Stimulated activated CD4-positive, alpha-beta T cell treated with anti-CD3 and anti-CD28 coated beads, Interleukin-2, amount 100 ng/mL, for 48 hours (primary cell): ENCODE data around the gene NRARP.
A peak's percentile ranks its signal among the peaks of the same experiment; 100 is the strongest.
"Not testable (repeated sequence)": the region's sequence is repeated elsewhere in the genome, so short reads cannot be mapped to it uniquely, and the experiment has no call there.

ENCODE experiments used
- DNase-seq, 2 donors: peaks; one replicate each; pipeline ENCODE4 v3.0.0-alpha.2; 2020

Gene NRARP

GRCh38 chr9:137302118-137302448 lies at the start of gene NRARP:
Gene NRARP (minus strand): TSS chr9:137302271. CDS start chr9:137301928, 343 bp downstream.
- DNase-seq = peak; percentile 89 to 96

GRCh38 chr9:137350696-137351584 lies 48.9 kb upstream of the NRARP start:
- DNase-seq = no peak

- no peak for DNase-seq
Measured at GRCh38 chr9:137349471-137350033, 47.5 kb upstream of the NRARP start.

GRCh38 chr9:137348769-137349470 lies 46.8 kb upstream of the NRARP start:
- no peak for DNase-seq

- DNase-seq = no peak
Measured at GRCh38 chr9:137347928-137348327, 45.9 kb upstream of the NRARP start.

- no peak for DNase-seq
Measured at GRCh38 chr9:137342482-137342881, 40.4 kb upstream of the NRARP start.

- DNase-seq = no peak
Measured at GRCh38 chr9:137341227-137341626, 39.2 kb upstream of the NRARP start.

- not testable (repeated sequence) for DNase-seq
Measured at GRCh38 chr9:137339908-137340462, 37.9 kb upstream of the NRARP start.

GRCh38 chr9:137339045-137339907 lies 37.2 kb upstream of the NRARP start:
- no peak for DNase-seq

GRCh38 chr9:137336735-137337134 lies 34.7 kb upstream of the NRARP start:
- no peak for DNase-seq

GRCh38 chr9:137333016-137333671 lies 31.1 kb upstream of the NRARP start:
- DNase-seq = no peak

GRCh38 chr9:137331929-137332328 lies 29.9 kb upstream of the NRARP start:
- DNase-seq = no peak

- no peak for DNase-seq
Measured at GRCh38 chr9:137330689-137331088, 28.6 kb upstream of the NRARP start.

GRCh38 chr9:137329590-137329989 lies 27.5 kb upstream of the NRARP start:
- not testable (repeated sequence) for DNase-seq

- DNase-seq = not testable (repeated sequence)
Measured at GRCh38 chr9:137327641-137328550, 25.8 kb upstream of the NRARP start.

- DNase-seq = no peak
Measured at GRCh38 chr9:137326445-137327065, 24.5 kb upstream of the NRARP start.

GRCh38 chr9:137325799-137326198 lies 23.7 kb upstream of the NRARP start:
- DNase-seq = no peak

GRCh38 chr9:137325124-137325523 lies 23.1 kb upstream of the NRARP start:
- no peak for DNase-seq

GRCh38 chr9:137323531-137324331 lies 21.7 kb upstream of the NRARP start:
- DNase-seq = no peak
